IMR-90 (cell line): ENCODE data around the gene WBP2. TPM values are rescaled to one million over a fixed set of nuclear protein-coding genes. Genes with fewer than 3 reads are reported as not detected.

Source experiments
- ATAC-seq: fragments of 200-7000 bp; cut with Tn5 transposase; 2 replicates; pipeline ENCODE4 v1.9.1; 2020; ENCODE audit warnings: low read depth, mild to moderate bottlenecking, moderate library complexity
- BruUV-seq: library from RNA; stranded (reverse); fragments of 400-500 nt; replicated peaks from 2 replicates; lab custom pipeline; 2021; lab: Mats Ljungman, UMichigan
- CTCF ChIA-PET: fragments of 300-600 bp; formaldehyde crosslinking; extraction: SDS; loops from one replicate; lab custom pipeline; 2021; ENCODE audit warnings: antibody characterized with exemption; lab: Yijun Ruan, JAX
- POLR2A ChIA-PET: fragments of 300-600 bp; sonication (Branson Sonifier 250); formaldehyde crosslinking; loops from one replicate; lab custom pipeline; 2022; ENCODE audit warnings: antibody characterized with exemption; ENCODE audit not compliant: unreplicated experiment; lab: Charles Lee
- DNase-seq: peaks from one replicate; pipeline ENCODE4 v3.0.0; 2013
- H2AFZ ChIP-seq: replicated peaks from 2 replicates; pipeline ENCODE3; 2013; ENCODE audit warnings: low read length, mild to moderate bottlenecking; ENCODE audit not compliant: poor library complexity
- H2AK5ac ChIP-seq: 2 replicates; pipeline ENCODE4 v1.6.1; 2013; ENCODE audit warnings: low read depth, low read length, inconsistent platforms
- H2AK9ac ChIP-seq: replicated peaks from 2 replicates; pipeline ENCODE3; 2013; ENCODE audit warnings: mild to moderate bottlenecking, low read depth, low read length, moderate library complexity; ENCODE audit not compliant: poor library complexity
- H2BK120ac ChIP-seq: 2 replicates; pipeline ENCODE4 v1.6.1; 2013; ENCODE audit warnings: low read depth, low read length, inconsistent platforms
- H2BK15ac ChIP-seq: 3 replicates; pipeline ENCODE4 v1.6.1; 2013; ENCODE audit warnings: low read depth, low read length, inconsistent platforms
- H2BK20ac ChIP-seq: 2 replicates; pipeline ENCODE4 v1.6.1; 2013; ENCODE audit warnings: low read depth, mild to moderate bottlenecking, inconsistent platforms, low read length, moderate library complexity
- H2BK5ac ChIP-seq: 2 replicates; pipeline ENCODE4 v1.6.1; 2013; ENCODE audit warnings: mild to moderate bottlenecking, low read depth, low read length, inconsistent platforms; ENCODE audit not compliant: poor library complexity, severe bottlenecking
- H3K14ac ChIP-seq: replicated peaks from 2 replicates; pipeline ENCODE4 v1.6.1; 2013; ENCODE audit warnings: low read depth, low read length, inconsistent platforms
- H3K18ac ChIP-seq: 2 replicates; pipeline ENCODE4 v1.6.1; 2013; ENCODE audit warnings: low read depth, low read length, control low read depth
- H3K23ac ChIP-seq: 2 replicates; pipeline ENCODE4 v1.6.1; 2013; ENCODE audit warnings: low read depth, low read length, inconsistent platforms
- H3K27ac ChIP-seq: 2 replicates; pipeline ENCODE4 v1.5.1; 2013; ENCODE audit warnings: mild to moderate bottlenecking, control low read depth, low read length; ENCODE audit not compliant: insufficient read depth
- H3K27me3 ChIP-seq: 2 replicates; pipeline ENCODE4 v1.6.1; 2013; ENCODE audit warnings: low read length; ENCODE audit not compliant: control insufficient read depth, insufficient read depth
- H3K36me3 ChIP-seq: 2 replicates; pipeline ENCODE4 v1.6.1; 2013; ENCODE audit warnings: low read length, mixed read lengths; ENCODE audit not compliant: control insufficient read depth, insufficient read depth
- H3K4ac ChIP-seq: 2 replicates; pipeline ENCODE4 v1.6.1; 2013; ENCODE audit warnings: low read depth, low read length, inconsistent platforms
- H3K4me1 ChIP-seq: 2 replicates; pipeline ENCODE4 v1.6.1; 2013; ENCODE audit warnings: low read length, mixed read lengths; ENCODE audit not compliant: control insufficient read depth, insufficient read depth
- H3K4me2 ChIP-seq: 2 replicates; pipeline ENCODE4 v1.6.1; 2013; ENCODE audit warnings: low read depth, mild to moderate bottlenecking, control low read depth, low read length, moderate library complexity
- H3K4me3 ChIP-seq: 2 replicates; pipeline ENCODE4 v1.5.1; 2013; ENCODE audit warnings: low read depth, mild to moderate bottlenecking, control low read depth, low read length, moderate library complexity; ENCODE audit not compliant: insufficient read depth
- H3K56ac ChIP-seq: 2 replicates; pipeline ENCODE4 v1.6.1; 2013; ENCODE audit warnings: low read length, inconsistent platforms; ENCODE audit not compliant: insufficient read depth; ENCODE audit errors: extremely low read depth
- H3K79me1 ChIP-seq, 2 experiments: 2 replicates each; pipeline ENCODE4 v1.6.1; 2013; ENCODE audit warnings: low read length in 2 of 2, inconsistent platforms in 1 of 2, low read depth in 1 of 2
- H3K9ac ChIP-seq: 2 replicates; pipeline ENCODE4 v1.6.1; 2013; ENCODE audit warnings: low read depth, low read length, control low read depth
- H3K9me1 ChIP-seq: 2 replicates; pipeline ENCODE4 v1.6.1; 2013; ENCODE audit warnings: low read length, inconsistent platforms; ENCODE audit not compliant: insufficient read depth
- H3K9me3 ChIP-seq: 2 replicates; pipeline ENCODE4 v1.6.1; 2013; ENCODE audit warnings: low read length; ENCODE audit not compliant: control insufficient read depth, insufficient read depth
- H4K20me1 ChIP-seq: 2 replicates; pipeline ENCODE4 v1.6.1; 2013; ENCODE audit warnings: low read length, inconsistent platforms; ENCODE audit not compliant: insufficient read depth
- H4K5ac ChIP-seq: 2 replicates; pipeline ENCODE4 v1.6.1; 2013; ENCODE audit warnings: mild to moderate bottlenecking, low read depth, low read length, control low read depth
- H4K8ac ChIP-seq, 2 experiments: 2 replicates each; pipeline ENCODE4 v1.6.1; 2013; ENCODE audit warnings: low read depth in 2 of 2, low read length in 2 of 2, control low read depth in 1 of 2, inconsistent platforms in 1 of 2
- H4K91ac ChIP-seq: 2 replicates; pipeline ENCODE4 v1.6.1; 2013; ENCODE audit warnings: low read depth, low read length, inconsistent platforms; ENCODE audit not compliant: insufficient read depth
- CHD1 ChIP-seq: IDR thresholded peaks from 2 replicates; pipeline ENCODE4 v1.6.1; 2012; ENCODE audit warnings: low read depth, low read length, improper control_type of control experiment
- ELK1 ChIP-seq: fragments of 150-350 bp; IDR thresholded peaks from 2 replicates; pipeline ENCODE4 v1.6.1; 2016; ENCODE audit warnings: low read depth, mild to moderate bottlenecking, low read length, moderate library complexity, borderline replicate concordance
- FOS ChIP-seq: fragments of 150-350 bp; IDR thresholded peaks from 2 replicates; pipeline ENCODE4 v1.6.1; 2016; ENCODE audit warnings: low read depth, low read length
- MAFK ChIP-seq: IDR thresholded peaks from 2 replicates; pipeline ENCODE4 v1.6.1; 2012; ENCODE audit warnings: low read depth, low read length, improper control_type of control experiment
- MXI1 ChIP-seq: IDR thresholded peaks from 2 replicates; pipeline ENCODE4 v1.6.1; 2012; ENCODE audit warnings: low read depth, mild to moderate bottlenecking, low read length, moderate library complexity, borderline replicate concordance
- NFE2L2 ChIP-seq: fragments of 150-350 bp; IDR thresholded peaks from 2 replicates; pipeline ENCODE4 v1.6.1; 2016; ENCODE audit warnings: low read depth, mild to moderate bottlenecking, low read length
- POLR2A ChIP-seq: IDR thresholded peaks from 2 replicates; pipeline ENCODE4 v1.6.1; 2012; ENCODE audit warnings: mild to moderate bottlenecking, low read depth, low read length
- WGBS, 2 experiments: methylation state at CpG; one replicate each; pipeline versions ENCODE4 v1.1.5 to v1.1.7; 2013; ENCODE audit warnings: missing lambda C conversion rate in 2 of 2; ENCODE audit not compliant: insufficient read length in 1 of 2; ENCODE audit errors: extremely low coverage in 2 of 2; 5-methylcytosine and 5-hydroxymethylcytosine counted together
- dilution Hi-C: fragments of 300-500 bp; cut with HindIII; formaldehyde crosslinking; loops from one replicate; pipeline ENCODE4 v1.14.3; 2018; ENCODE audit warnings: low sequenced_read_pairs; ENCODE audit not compliant: unreplicated experiment
- in situ Hi-C: fragments of 300-500 bp; cut with MboI; formaldehyde crosslinking; loops from 3 replicates; pipeline ENCODE4 v1.14.3; 2019; ENCODE audit warnings: low sequenced_read_pairs, inconsistent platforms, mixed read lengths
- intact Hi-C: fragments of 100-400 bp; cut with micrococcal nuclease; formaldehyde crosslinking; loops from 2 replicates; pipeline ENCODE4 v1.10.0; 2022
- polyA plus RNA-seq, 3 experiments: library from polyadenylated mRNA; depleted of rRNA; stranded (reverse); fragments of >200 nt; gene quantifications; 2 replicates each; pipeline ENCODE4 v1.2.3, GENCODE V29; 2012; ENCODE audit warnings: low replicate concordance in 1 of 3
- total RNA-seq: library from RNA; depleted of rRNA; stranded (reverse); fragments of >200 nt; gene quantifications from 2 replicates; pipeline ENCODE4 v1.2.3, GENCODE V29; 2012

WBP2 gene
- total and polyA plus RNA-seq, 2 of the 4 experiments (the other 2 are of a cell fraction), result 9.0 to 35.5 TPM

- BruUV-seq, result no TSS peak
- Histone ChIP-seq H2AK9ac (no peak overlapping the region), H3K27me3 (no peaks in the 10 kb centered on the region), H2BK120ac (no peak overlapping the region), H3K23ac (no peak overlapping the region), H3K9ac (no peak overlapping the region), H3K14ac (no peak overlapping the region), H2BK15ac (no peak overlapping the region), H2AK5ac (no peak overlapping the region), H3K4ac (no peak overlapping the region), H2BK20ac (no peak overlapping the region), H3K18ac (no peak overlapping the region), H3K4me2 (no peak overlapping the region), H4K20me1 (no peaks in the 10 kb centered on the region), H3K27ac (no peak overlapping the region), H4K5ac (no peak overlapping the region), H2BK5ac (no peak overlapping the region), H2AFZ (no peak overlapping the region), H3K36me3 (peaks cover 61% of the 10 kb centered on the region), H3K56ac (no peak overlapping the region), H3K4me1 (no peaks in the 10 kb centered on the region; the same call in 1 of the 2 replicates), H3K79me1 (no peaks in the 10 kb centered on the region; a peak in 1 of 4 replicates), H3K9me3 (no peaks in the 10 kb centered on the region), H3K4me3 (no peak overlapping the region), H3K9me1 (no peaks in the 10 kb centered on the region), H4K91ac (no peak overlapping the region), H4K8ac (no peak overlapping the region)
- WGBS, 2 experiments, result 92% methylated on average over 2 of the region's 3 CpGs; no CpG with 5 or more reads in 1 of the 2 experiments
- ChIA-PET POLR2A (no interaction called here), CTCF (no interaction called here)
- ATAC-seq (no peak), DNase-seq (no peak)
- TF ChIP-seq NFE2L2, result no peak
- TF ChIP-seq CHD1, result no peak
- no peak for TF ChIP-seq ELK1
- TF ChIP-seq MXI1, result no peak
- TF ChIP-seq FOS, result no peak
- no peak for TF ChIP-seq POLR2A
- no peak for TF ChIP-seq MAFK
- in situ Hi-C loops, result no loop called here
- dilution Hi-C loops, result no loop called here
- intact Hi-C loops, result no loop called here
These were observed 32.4 kb downstream of the WBP2 start for GRCh38 chr17:75822800-75823166.
